ENCODE measurements around the gene ANGPTL2.

ANGPTL2 gene

GRCh38 chr9:127107929-127108876 lies 14.2 kb downstream of the ANGPTL2 start:
- TF ChIP-seq PATZ1 (CRISPR knock-in tag; IDR thresholded peaks at IDR 0.05; ENCODE audit: borderline replicate concordance) (no peak), ESRRG (CRISPR knock-in tag; IDR thresholded peaks at IDR 0.05) (no peak), ISL1 (CRISPR knock-in tag; IDR thresholded peaks at IDR 0.05) (no peak), OSR1 (CRISPR knock-in tag; IDR thresholded peaks at IDR 0.05) (no peak), ZNF70 (CRISPR knock-in tag; IDR thresholded peaks at IDR 0.05) (no peak), ZNF8 (CRISPR knock-in tag; IDR thresholded peaks at IDR 0.05) (no peak), ARNTL (CRISPR knock-in tag; IDR thresholded peaks at IDR 0.05; ENCODE audit: borderline replicate concordance, low read depth) (no peak), RARB (CRISPR knock-in tag; IDR thresholded peaks at IDR 0.05) (no peak), SNAI2 (CRISPR knock-in tag; IDR thresholded peaks at IDR 0.05) (no peak), PPARA (CRISPR knock-in tag; IDR thresholded peaks at IDR 0.05; ENCODE audit: borderline replicate concordance) (no peak), ZNF565 (CRISPR knock-in tag; conservative IDR thresholded peaks at IDR 0.05; ENCODE audit: low read depth) (no peak), TCF4 (CRISPR knock-in tag; IDR thresholded peaks at IDR 0.05; ENCODE audit: borderline replicate concordance) (no peak)
- ATAC-seq, result no peak

- no peak for TF ChIP-seq TOX (CRISPR knock-in tag; IDR thresholded peaks at IDR 0.05; ENCODE audit: borderline replicate concordance)
- no peak for TF ChIP-seq ZNF8 (CRISPR knock-in tag; IDR thresholded peaks at IDR 0.05)
- no peak for TF ChIP-seq ARNTL (CRISPR knock-in tag; IDR thresholded peaks at IDR 0.05; ENCODE audit: borderline replicate concordance, low read depth)
- no peak for TF ChIP-seq ISL1 (CRISPR knock-in tag; IDR thresholded peaks at IDR 0.05)
- no peak for TF ChIP-seq CSRNP3 (CRISPR knock-in tag; IDR thresholded peaks at IDR 0.05)
- no peak for TF ChIP-seq TCF4 (CRISPR knock-in tag; IDR thresholded peaks at IDR 0.05; ENCODE audit: borderline replicate concordance)
- no peak for ATAC-seq
Observed at GRCh38 chr9:127107171-127107928, 15.1 kb downstream of the ANGPTL2 start.

- TF ChIP-seq GLIS3 (CRISPR knock-in tag; IDR thresholded peaks at IDR 0.05) (no peak), ZFP3 (CRISPR knock-in tag; IDR thresholded peaks at IDR 0.05) (no peak)
- no peak for ATAC-seq
Observed at GRCh38 chr9:127106466-127106855, 16.0 kb downstream of the ANGPTL2 start.

GRCh38 chr9:127105805-127106465 lies 16.5 kb downstream of the ANGPTL2 start:
- ATAC-seq, result no peak; the same call in 2 of the 3 replicates
- TF ChIP-seq ESRRG (CRISPR knock-in tag; IDR thresholded peaks at IDR 0.05), result no peak
- TF ChIP-seq PATZ1 (CRISPR knock-in tag; IDR thresholded peaks at IDR 0.05; ENCODE audit: borderline replicate concordance), result no peak
- TF ChIP-seq TCF4 (CRISPR knock-in tag; IDR thresholded peaks at IDR 0.05; ENCODE audit: borderline replicate concordance), result peak; percentile 59; the same call in 1 of the 2 replicates

- ATAC-seq, result no peak
- TF ChIP-seq CREB5 (CRISPR knock-in tag; IDR thresholded peaks at IDR 0.05; ENCODE audit: low read depth) (no peak), PATZ1 (CRISPR knock-in tag; IDR thresholded peaks at IDR 0.05; ENCODE audit: borderline replicate concordance) (no peak), PPARA (CRISPR knock-in tag; IDR thresholded peaks at IDR 0.05; ENCODE audit: borderline replicate concordance) (no peak), ESRRG (CRISPR knock-in tag; IDR thresholded peaks at IDR 0.05) (no peak), ZFP30 (CRISPR knock-in tag; IDR thresholded peaks at IDR 0.05) (no peak), TOX (CRISPR knock-in tag; IDR thresholded peaks at IDR 0.05; ENCODE audit: borderline replicate concordance) (no peak), ZNF565 (CRISPR knock-in tag; conservative IDR thresholded peaks at IDR 0.05; ENCODE audit: low read depth) (no peak), ZC3H10 (CRISPR knock-in tag; IDR thresholded peaks at IDR 0.05) (no peak), BACH2 (CRISPR knock-in tag; IDR thresholded peaks at IDR 0.05; ENCODE audit: borderline replicate concordance) (no peak), RARB (CRISPR knock-in tag; IDR thresholded peaks at IDR 0.05) (no peak), ISL1 (CRISPR knock-in tag; IDR thresholded peaks at IDR 0.05) (no peak), ZNF8 (CRISPR knock-in tag; IDR thresholded peaks at IDR 0.05) (no peak)
Observed at GRCh38 chr9:127104581-127105311, 17.7 kb downstream of the ANGPTL2 start.
